Choroid plexus epithelial cell (primary cell): ENCODE results near the gene TP53TG5.

Experiments used
- DNase-seq: peaks from one replicate; pipeline ENCODE4 v3.0.0-alpha.2; 2010; ENCODE audit warnings: low read depth
- H3K4me3 ChIP-seq: 2 replicates; pipeline ENCODE4 v1.5.1; 2011; ENCODE audit warnings: low read depth, mild to moderate bottlenecking, control low read depth, low read length, moderate library complexity
- TF ChIP-seq, protein P1 (sequence below): conservative IDR thresholded peaks from 2 replicates; pipeline ENCODE4 v1.5.1; 2011; ENCODE audit warnings: low read depth, mild to moderate bottlenecking, control low read depth, inconsistent platforms, low read length, moderate library complexity

Gene TP53TG5

DNA sequence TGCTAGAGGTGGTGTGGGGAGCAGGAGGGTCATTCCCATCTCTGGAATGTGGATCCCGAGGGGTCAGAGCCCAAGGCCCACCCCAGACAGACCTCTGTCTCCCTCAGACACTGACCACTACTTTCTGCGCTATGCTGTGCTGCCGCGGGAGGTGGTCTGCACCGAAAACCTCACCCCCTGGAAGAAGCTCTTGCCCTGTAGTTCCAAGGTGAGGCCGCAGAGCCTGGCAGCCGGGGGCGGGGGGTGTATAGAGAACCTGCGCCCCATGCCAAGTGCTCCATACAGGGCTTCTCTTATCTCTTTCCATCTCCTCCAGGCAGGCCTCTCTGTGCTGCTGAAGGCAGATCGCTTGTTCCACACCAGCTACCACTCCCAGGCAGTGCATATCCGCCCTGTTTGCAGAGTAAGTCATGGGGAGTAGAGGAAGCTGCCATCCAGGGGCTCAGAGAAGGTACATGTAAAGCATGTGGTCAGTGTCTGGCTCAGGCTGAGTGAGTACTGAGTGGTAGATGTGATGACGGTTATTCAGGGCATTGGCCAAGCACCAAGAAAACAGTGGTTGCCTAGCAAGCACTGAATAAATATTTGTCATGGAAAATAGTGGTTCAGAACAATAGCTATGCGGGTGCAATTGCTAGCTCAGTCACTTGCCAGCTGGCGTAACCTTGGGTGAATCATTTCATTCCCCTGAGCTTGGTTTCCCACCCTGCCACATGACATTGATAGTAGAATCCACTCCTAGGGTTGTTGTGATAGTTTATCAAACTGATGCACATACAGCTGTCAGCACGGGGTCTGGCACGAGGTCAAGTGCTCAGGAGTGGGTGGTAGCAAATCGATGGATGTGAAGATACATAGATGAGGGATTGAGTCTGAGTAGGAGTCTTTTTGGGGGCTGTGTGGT, 41.3 kb upstream of the TP53TG5 start:
- TF ChIP-seq, protein P1, sequence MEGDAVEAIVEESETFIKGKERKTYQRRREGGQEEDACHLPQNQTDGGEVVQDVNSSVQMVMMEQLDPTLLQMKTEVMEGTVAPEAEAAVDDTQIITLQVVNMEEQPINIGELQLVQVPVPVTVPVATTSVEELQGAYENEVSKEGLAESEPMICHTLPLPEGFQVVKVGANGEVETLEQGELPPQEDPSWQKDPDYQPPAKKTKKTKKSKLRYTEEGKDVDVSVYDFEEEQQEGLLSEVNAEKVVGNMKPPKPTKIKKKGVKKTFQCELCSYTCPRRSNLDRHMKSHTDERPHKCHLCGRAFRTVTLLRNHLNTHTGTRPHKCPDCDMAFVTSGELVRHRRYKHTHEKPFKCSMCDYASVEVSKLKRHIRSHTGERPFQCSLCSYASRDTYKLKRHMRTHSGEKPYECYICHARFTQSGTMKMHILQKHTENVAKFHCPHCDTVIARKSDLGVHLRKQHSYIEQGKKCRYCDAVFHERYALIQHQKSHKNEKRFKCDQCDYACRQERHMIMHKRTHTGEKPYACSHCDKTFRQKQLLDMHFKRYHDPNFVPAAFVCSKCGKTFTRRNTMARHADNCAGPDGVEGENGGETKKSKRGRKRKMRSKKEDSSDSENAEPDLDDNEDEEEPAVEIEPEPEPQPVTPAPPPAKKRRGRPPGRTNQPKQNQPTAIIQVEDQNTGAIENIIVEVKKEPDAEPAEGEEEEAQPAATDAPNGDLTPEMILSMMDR, result no peak
- peak; percentile 81 for DNase-seq
- no peak overlapping the region for H3K4me3 ChIP-seq

DNA sequence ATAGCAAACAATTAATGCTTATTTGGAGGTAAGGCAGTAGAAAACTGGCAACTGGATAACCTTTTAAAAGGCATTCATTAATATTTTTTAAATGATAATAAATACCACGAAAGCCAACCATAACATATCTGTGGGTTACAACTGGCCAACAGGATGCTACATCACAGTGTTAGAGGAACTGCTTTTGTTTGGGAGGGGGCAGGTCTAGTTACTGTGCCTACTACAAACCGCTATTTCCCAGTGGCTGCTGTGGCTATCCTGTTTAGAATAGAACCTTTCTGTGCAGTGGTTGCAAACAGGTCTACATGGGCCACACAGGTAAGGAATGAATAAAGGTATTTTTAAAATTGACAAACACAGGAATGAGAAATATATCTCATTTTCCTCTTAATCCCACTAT, 38.8 kb upstream of the TP53TG5 start:
- TF ChIP-seq, protein P1, result no peak
- peak overlapping the region; percentile 90 for H3K4me3 ChIP-seq
- no peak for DNase-seq

DNA sequence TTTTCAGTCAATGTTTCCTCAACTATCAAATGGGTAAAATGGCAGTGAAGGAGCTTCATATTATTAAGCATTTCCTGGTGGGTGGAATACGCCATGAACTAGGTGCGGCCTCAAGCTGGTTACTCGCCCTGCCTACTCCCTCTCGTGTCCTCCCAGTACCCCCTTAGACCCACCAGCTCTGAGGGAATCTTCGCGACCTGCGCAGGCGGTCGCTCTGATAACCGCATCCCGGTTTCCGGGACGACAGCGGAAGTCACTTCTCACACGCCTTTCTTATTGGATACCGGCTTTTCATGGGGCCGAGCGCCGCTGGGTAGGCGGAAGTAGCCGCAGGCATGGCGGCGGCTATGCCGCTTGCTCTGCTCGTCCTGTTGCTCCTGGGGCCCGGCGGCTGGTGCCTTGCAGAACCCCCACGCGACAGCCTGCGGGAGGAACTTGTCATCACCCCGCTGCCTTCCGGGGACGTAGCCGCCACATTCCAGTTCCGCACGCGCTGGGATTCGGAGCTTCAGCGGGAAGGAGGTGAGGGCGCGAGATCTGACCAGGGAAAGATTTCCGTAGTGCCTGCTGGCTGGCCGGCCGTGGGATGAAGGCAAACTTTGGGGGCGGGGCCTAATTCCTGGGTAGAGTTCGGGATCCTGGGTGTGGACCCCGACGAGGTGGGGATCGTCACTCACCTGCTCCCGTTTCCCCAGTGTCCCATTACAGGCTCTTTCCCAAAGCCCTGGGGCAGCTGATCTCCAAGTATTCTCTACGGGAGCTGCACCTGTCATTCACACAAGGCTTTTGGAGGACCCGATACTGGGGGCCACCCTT, 37.9 kb upstream of the TP53TG5 start, which contains the start of gene PIGT:
PIGT (plus strand) TSS at position 320 of the 816 bp plus-strand sequence; CDS start at position 336, 16 bp downstream.
- peak within 1 kb of the TSS; percentile 90 for H3K4me3 ChIP-seq
- TF ChIP-seq, protein P1, result no peak
- peak; percentile 76 for DNase-seq

DNA sequence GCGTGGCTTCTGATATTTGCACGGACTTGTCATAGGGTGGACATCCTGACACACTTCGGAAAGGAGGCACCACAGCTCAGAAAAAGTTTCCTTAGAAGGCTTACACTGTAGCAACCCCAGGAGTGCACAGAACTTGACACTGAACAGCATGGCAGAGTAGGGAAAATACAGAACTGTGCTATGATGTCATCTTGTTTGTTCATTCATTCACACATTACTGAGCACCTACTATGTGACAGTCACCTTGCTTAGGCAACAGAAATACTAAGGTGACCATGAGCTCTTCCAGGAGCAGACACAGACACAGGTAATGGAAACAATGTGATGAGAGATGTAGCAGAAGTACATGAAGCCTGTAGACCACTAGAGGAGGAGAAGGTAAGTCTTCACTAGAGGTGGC, 35.4 kb upstream of the TP53TG5 start:
- no peak overlapping the region for H3K4me3 ChIP-seq
- TF ChIP-seq, protein P1, result no peak
- no peak for DNase-seq

DNA sequence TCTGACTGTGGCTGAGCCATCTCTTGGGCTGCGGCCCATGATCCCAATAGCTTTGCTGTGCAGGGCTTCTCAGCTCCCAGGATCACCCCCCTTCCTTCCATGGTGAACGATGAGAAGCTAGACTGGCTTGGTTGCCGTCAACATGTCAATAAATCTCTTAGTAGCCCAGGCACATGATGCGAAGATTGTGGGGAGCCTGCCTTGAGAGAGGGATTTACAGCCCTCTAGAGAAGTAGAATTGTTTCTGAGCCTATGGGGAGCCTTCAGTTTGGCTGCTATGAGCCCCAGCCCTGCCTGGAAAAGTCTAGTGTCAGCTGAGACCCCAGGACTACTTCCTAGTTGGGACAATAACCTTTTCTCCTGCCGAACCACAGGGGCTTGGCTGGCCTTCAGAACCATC, 34.5 kb upstream of the TP53TG5 start:
- TF ChIP-seq, protein P1, result no peak
- no peak overlapping the region for H3K4me3 ChIP-seq
- no peak for DNase-seq

DNA sequence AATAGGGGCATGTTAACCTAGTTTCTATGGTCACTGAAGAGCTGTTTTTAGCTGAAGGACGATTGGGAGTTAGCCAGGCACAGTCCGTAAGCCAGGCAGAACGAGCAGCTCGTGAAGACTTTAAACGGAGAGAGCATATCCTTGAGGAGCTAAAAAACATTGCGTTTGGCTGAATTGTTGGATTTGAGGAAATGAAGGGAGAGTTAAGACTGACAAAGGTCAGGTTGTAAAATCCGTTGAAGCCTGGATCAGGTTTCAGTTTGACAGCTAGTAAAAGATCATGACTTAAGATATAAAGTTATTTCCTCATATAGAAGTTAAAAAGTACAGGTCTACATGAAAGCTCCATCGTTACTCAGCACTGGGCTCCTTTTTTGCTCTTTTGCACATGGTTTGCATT, 32.8 kb upstream of the TP53TG5 start:
- DNase-seq, result no peak
- TF ChIP-seq, protein P1, result no peak
- no peak overlapping the region for H3K4me3 ChIP-seq
